Epithelial cell of esophagus (primary cell): Measurements from ENCODE around the gene ZBP1.

Experiments
- DNase-seq: peaks from one replicate; pipeline ENCODE4 v3.0.0; 2010; ENCODE audit warnings: low read depth
- H3K4me3 ChIP-seq: 2 replicates; pipeline ENCODE4 v1.5.1; 2011; ENCODE audit warnings: mild to moderate bottlenecking, low read length, control low read depth
- TF ChIP-seq, protein P1 (sequence below): IDR thresholded peaks from 2 replicates; pipeline ENCODE4 v1.5.1; 2011; ENCODE audit warnings: low read depth, mild to moderate bottlenecking, low read length, control low read depth, inconsistent platforms; ENCODE audit not compliant: insufficient read depth; ENCODE audit errors: missing control alignments

Gene ZBP1

GRCh38 chr20:57665589-57665971 is 45.4 kb upstream of the ZBP1 start:
- TF ChIP-seq, protein P1, sequence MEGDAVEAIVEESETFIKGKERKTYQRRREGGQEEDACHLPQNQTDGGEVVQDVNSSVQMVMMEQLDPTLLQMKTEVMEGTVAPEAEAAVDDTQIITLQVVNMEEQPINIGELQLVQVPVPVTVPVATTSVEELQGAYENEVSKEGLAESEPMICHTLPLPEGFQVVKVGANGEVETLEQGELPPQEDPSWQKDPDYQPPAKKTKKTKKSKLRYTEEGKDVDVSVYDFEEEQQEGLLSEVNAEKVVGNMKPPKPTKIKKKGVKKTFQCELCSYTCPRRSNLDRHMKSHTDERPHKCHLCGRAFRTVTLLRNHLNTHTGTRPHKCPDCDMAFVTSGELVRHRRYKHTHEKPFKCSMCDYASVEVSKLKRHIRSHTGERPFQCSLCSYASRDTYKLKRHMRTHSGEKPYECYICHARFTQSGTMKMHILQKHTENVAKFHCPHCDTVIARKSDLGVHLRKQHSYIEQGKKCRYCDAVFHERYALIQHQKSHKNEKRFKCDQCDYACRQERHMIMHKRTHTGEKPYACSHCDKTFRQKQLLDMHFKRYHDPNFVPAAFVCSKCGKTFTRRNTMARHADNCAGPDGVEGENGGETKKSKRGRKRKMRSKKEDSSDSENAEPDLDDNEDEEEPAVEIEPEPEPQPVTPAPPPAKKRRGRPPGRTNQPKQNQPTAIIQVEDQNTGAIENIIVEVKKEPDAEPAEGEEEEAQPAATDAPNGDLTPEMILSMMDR, result no peak
- H3K4me3 ChIP-seq, result no peak overlapping the region
- DNase-seq, result no peak

GRCh38 chr20:57664924-57665588 is 44.8 kb upstream of the ZBP1 start:
- TF ChIP-seq, protein P1, result no peak
- no peak overlapping the region for H3K4me3 ChIP-seq
- no peak for DNase-seq

GRCh38 chr20:57664476-57664875 is 44.2 kb upstream of the ZBP1 start:
- TF ChIP-seq, protein P1, result no peak
- no peak for DNase-seq
- no peak overlapping the region for H3K4me3 ChIP-seq

DNA sequence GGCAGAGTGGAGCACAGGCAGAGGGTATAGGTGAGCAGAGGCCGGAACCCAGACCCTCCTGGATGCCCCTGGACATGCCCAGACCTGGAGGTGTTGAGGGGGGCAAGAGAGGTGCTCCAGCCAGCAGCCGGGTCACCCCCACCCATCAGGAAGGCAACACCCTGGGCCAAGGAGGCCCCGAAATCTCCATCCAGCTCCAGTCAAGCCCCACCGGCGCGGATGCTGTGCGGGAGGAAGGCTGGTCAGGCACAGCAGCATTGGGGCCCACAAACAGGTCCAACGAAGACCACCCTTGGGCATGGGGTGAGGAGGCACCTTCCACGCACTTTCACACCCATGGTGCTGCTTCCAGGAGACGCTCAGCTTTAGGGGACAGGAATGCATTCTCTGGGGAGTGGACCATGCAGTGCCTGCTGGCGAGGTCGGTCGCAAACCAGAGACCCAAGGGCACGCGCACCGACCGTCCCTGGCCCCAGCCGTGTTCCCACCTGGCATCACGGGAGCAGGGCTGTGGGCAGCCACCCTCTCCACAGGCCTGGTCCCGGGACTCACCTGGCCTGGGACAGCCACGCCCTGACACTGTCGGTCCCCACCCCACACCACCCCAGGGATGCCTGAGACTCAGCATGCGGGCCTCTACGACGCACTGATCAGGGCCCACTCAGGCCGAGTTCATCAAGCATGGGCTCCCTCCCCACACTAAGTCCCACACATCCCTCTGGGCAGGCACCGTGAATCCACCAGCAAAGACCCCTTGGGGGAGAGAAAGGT is 43.6 kb upstream of the ZBP1 start:
- TF ChIP-seq, protein P1, result no peak
- DNase-seq, result no peak
- no peak overlapping the region for H3K4me3 ChIP-seq

- TF ChIP-seq, protein P1, result no peak
- DNase-seq, result no peak
- no peak overlapping the region for H3K4me3 ChIP-seq
These were observed 43.0 kb upstream of the ZBP1 start for GRCh38 chr20:57663241-57663640.

DNA sequence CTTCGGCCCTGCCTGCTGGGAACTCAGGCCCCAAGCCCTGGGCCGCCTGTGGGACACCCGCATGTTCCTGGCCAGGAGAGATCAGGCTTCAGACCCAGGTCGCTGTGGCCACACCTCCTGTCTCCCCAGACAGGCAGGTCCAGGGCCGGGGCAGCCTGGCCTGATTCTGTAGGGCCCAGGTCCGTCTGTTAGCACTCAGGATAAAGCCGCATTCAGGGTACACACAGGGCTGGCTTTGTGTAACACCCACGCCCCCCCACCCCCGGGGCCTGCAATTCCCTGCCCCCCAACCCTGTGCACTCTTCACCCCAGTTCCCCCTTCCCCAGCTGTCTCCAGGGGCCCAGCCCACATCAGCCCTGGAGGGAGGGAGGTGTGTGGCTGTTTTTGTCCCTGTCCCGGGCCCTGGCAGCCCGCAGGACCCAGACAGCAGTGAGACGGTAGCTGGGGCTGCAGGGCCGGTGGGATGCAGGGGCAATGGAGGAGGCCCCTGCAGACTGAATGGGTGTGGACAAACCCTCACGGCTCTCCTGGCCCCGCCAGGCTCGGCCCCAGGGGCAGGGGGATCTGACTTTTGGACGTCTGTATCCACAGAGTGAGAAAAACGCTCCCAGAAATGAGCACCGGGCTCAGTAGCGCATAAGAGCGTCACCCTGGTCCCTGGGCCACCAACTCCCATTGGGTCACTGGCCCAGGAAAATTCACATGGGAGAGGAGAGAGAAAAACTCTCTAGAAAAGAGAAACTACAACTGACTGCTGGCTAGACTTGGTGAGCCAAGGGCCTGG is 42.4 kb upstream of the ZBP1 start:
- no peak for DNase-seq
- H3K4me3 ChIP-seq, result no peak overlapping the region
- TF ChIP-seq, protein P1, result no peak
